ENCODE results near the gene FSTL1.

The FSTL1 gene

GRCh38 chr3:120489421-120489820 is 38.6 kb upstream of the FSTL1 start (continued):
- TF ChIP-seq CTCF (tag by site-specific recombination; IDR thresholded peaks at IDR 0.05): no peak
- TF ChIP-seq ZNF707 (tag by site-specific recombination; IDR thresholded peaks at IDR 0.05): no peak
- no peak for TF ChIP-seq ZBTB49 (tag by site-specific recombination; IDR thresholded peaks at IDR 0.05; ENCODE audit: low read depth)
- no peak for TF ChIP-seq ZNF518A (tag by site-specific recombination; conservative IDR thresholded peaks at IDR 0.05; ENCODE audit: low read depth)
- TF ChIP-seq ZNF394 (tag by site-specific recombination; IDR thresholded peaks at IDR 0.05; ENCODE audit: borderline replicate concordance): no peak
- no peak for TF ChIP-seq BCL11B (tag by site-specific recombination; IDR thresholded peaks at IDR 0.05; ENCODE audit: low read depth)

GRCh38 chr3:120488296-120488695 is 37.5 kb upstream of the FSTL1 start:
- POLR2A ChIA-PET: no interaction called here
- H3K36me3 ChIP-seq (ENCODE audit: control insufficient read depth in 2 of 2, insufficient read depth in 1 of 2, low read length in 2 of 2): no peaks in the 10 kb centered on the region
- CTCF ChIA-PET: interaction anchor here (0.6 kb wide), 1 partner anchor 32 kb away, joined by 4 read pairs; no protein-coding TSS in a partner anchor
- H3K9me3 ChIP-seq (ENCODE audit: control insufficient read depth, insufficient read depth, low read depth, low read length): no peaks in the 10 kb centered on the region
- no peaks in the 10 kb centered on the region for H3K4me1 ChIP-seq (ENCODE audit: control insufficient read depth, insufficient read depth, low read length)
- H3K4me3 ChIP-seq (ENCODE audit: low read depth, low read length): no peak overlapping the region
- no peak overlapping the region for H3K27ac ChIP-seq (ENCODE audit: extremely low read depth, low read depth, low read length)
- TF ChIP-seq ZBTB26 (tag by site-specific recombination; optimal IDR thresholded peaks at IDR 0.05): no peak
- no peak for TF ChIP-seq OVOL3 (tag by site-specific recombination; IDR thresholded peaks at IDR 0.05)
- no peak for TF ChIP-seq ZNF19 (tag by site-specific recombination; IDR thresholded peaks at IDR 0.05; ENCODE audit: low read depth)
- TF ChIP-seq HIC1 (tag by site-specific recombination; IDR thresholded peaks at IDR 0.05): no peak
- no peak for TF ChIP-seq ZFP37 (tag by site-specific recombination; IDR thresholded peaks at IDR 0.05)
